Gastroesophageal sphincter (tissue), 4 donors: Measurements from ENCODE around the gene HAO1. TPM values are rescaled to one million over a fixed set of nuclear protein-coding genes. Genes with fewer than 3 reads are reported as not detected.

Experiments
- ATAC-seq: fragments of 150-250 bp; one replicate; pipeline ENCODE4 v1.9.1; 2016; ENCODE audit warnings: mild to moderate bottlenecking, moderate library complexity
- H3K27ac ChIP-seq, 4 donors: fragments of 200-600 bp; sonication (generic) in 3 of 4; 1 replicate in 3 of 4; 2 replicates in 1 of 4; pipeline ENCODE4 v1.5.1; 2016 to 2019
- H3K27me3 ChIP-seq: fragments of 200-600 bp; sonication (generic); one replicate; pipeline ENCODE4 v1.5.1; 2019
- H3K36me3 ChIP-seq, 2 donors: fragments of 200-600 bp; sonication (generic); one replicate each; pipeline ENCODE4 v1.5.1; 2019; ENCODE audit warnings: control low read depth in 1 of 2
- H3K4me1 ChIP-seq, 3 donors: fragments of 200-600 bp; sonication (generic); 1 replicate in 2 of 3; 2 replicates in 1 of 3; pipeline ENCODE4 v1.5.1; 2016 to 2019; ENCODE audit warnings: control low read depth in 2 of 3
- H3K4me3 ChIP-seq, 2 donors: fragments of 200-600 bp; sonication (generic); one replicate each; pipeline ENCODE4 v1.5.1; 2019; ENCODE audit warnings: mild to moderate bottlenecking in 1 of 2, moderate library complexity in 1 of 2
- H3K9me3 ChIP-seq, 3 donors: fragments of 200-600 bp; sonication (generic); one replicate each; pipeline ENCODE4 v1.5.1; 2017 to 2019; ENCODE audit warnings: control low read depth in 2 of 3
- EP300 ChIP-seq: sonication (generic); formaldehyde crosslinking; IDR thresholded peaks from one replicate; pipeline ENCODE4 v1.6.1; 2017; ENCODE audit warnings: antibody characterized with exemption, mild to moderate bottlenecking
- POLR2A ChIP-seq, 2 donors: fragments of 450-650 bp; IDR thresholded peaks; one replicate each; pipeline ENCODE4 v1.6.1; 2017; ENCODE audit warnings: antibody characterized with exemption in 2 of 2, mild to moderate bottlenecking in 2 of 2, moderate library complexity in 1 of 2
- POLR2AphosphoS5 ChIP-seq: sonication (generic); formaldehyde crosslinking; IDR thresholded peaks from one replicate; pipeline ENCODE4 v1.6.1; 2017; ENCODE audit warnings: antibody characterized with exemption
- WGBS, 2 donors: methylation state at CpG; one replicate each; pipeline ENCODE4 v1.1.5; 2018; ENCODE audit warnings: low coverage in 1 of 2; 5-methylcytosine and 5-hydroxymethylcytosine counted together
- total RNA-seq, 4 donors: library from RNA; depleted of rRNA; stranded (reverse); fragments of >200 nt; gene quantifications; one replicate each; pipeline ENCODE4 v1.1.0, GENCODE V29; 2016
- TF ChIP-seq, protein P1 (sequence below), 4 experiments: fragments of 200-600 bp in 2 of 4; fragments of 450-650 bp in 2 of 4; sonication (generic) in 1 of 4; IDR thresholded peaks; one replicate each; pipeline ENCODE4 v1.5.1; 2017 to 2019; ENCODE audit warnings: antibody characterized with exemption in 4 of 4, mild to moderate bottlenecking in 2 of 4, moderate library complexity in 2 of 4

The HAO1 gene
- total RNA-seq, 4 donors from 2014 or later: not detected

DNA sequence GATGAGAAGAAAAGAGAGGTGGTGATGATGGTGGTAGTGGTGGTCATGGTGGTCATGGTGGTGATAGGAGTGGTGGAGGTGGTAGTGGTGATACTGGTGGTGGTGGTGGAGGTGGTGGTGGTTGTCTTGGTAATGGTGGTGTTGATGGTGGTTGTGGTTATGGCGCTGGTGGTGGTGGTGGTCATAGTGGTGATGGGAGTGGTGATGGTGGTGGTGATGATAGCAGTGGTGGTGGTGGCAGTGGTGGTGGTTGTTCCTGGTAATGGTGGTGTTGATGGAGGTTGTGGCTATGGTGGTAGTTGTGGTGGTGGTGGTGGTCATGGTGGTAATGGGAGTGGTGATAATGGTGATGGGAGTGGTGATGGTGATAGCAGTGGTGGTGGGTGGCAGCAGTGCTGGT, 36.8 kb downstream of the HAO1 start:
- no peaks in the 10 kb centered on the region for H3K27me3 ChIP-seq
- H3K27ac ChIP-seq: no peak overlapping the region
- TF ChIP-seq, protein P1, sequence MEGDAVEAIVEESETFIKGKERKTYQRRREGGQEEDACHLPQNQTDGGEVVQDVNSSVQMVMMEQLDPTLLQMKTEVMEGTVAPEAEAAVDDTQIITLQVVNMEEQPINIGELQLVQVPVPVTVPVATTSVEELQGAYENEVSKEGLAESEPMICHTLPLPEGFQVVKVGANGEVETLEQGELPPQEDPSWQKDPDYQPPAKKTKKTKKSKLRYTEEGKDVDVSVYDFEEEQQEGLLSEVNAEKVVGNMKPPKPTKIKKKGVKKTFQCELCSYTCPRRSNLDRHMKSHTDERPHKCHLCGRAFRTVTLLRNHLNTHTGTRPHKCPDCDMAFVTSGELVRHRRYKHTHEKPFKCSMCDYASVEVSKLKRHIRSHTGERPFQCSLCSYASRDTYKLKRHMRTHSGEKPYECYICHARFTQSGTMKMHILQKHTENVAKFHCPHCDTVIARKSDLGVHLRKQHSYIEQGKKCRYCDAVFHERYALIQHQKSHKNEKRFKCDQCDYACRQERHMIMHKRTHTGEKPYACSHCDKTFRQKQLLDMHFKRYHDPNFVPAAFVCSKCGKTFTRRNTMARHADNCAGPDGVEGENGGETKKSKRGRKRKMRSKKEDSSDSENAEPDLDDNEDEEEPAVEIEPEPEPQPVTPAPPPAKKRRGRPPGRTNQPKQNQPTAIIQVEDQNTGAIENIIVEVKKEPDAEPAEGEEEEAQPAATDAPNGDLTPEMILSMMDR (IDR thresholded peaks at IDR 0.05): no peak
- no peak for TF ChIP-seq EP300
- TF ChIP-seq POLR2A (IDR thresholded peaks at IDR 0.05): no peak
- TF ChIP-seq POLR2AphosphoS5: no peak
- H3K36me3 ChIP-seq: no peaks in the 10 kb centered on the region
- WGBS, 2 donors: 14 to 100% methylated on average over 1 of the region's 1 CpG
- H3K4me3 ChIP-seq: no peak overlapping the region
- ATAC-seq: no peak
- H3K4me1 ChIP-seq: no peaks in the 10 kb centered on the region
- H3K9me3 ChIP-seq: no peaks in the 10 kb centered on the region

DNA sequence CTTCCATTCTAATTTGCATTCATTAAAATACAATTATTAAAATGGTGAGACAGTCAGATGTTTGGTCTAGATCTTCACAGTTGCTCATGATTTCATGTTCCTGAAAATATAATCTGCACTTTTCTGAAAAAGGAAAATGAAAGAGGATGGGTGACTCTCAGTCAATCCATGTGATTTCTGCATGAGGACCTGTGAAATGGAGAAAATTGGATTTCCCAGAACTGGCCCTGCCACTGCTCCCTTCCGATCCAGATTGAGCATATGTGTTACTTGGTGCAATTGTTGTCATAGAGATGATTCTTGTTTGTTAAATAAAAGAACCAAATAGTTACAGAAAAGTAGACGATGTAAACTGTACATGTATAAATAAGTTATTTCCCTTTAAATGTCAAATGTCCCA, 37.4 kb downstream of the HAO1 start:
- no peaks in the 10 kb centered on the region for H3K27me3 ChIP-seq
- no peak for ATAC-seq

DNA sequence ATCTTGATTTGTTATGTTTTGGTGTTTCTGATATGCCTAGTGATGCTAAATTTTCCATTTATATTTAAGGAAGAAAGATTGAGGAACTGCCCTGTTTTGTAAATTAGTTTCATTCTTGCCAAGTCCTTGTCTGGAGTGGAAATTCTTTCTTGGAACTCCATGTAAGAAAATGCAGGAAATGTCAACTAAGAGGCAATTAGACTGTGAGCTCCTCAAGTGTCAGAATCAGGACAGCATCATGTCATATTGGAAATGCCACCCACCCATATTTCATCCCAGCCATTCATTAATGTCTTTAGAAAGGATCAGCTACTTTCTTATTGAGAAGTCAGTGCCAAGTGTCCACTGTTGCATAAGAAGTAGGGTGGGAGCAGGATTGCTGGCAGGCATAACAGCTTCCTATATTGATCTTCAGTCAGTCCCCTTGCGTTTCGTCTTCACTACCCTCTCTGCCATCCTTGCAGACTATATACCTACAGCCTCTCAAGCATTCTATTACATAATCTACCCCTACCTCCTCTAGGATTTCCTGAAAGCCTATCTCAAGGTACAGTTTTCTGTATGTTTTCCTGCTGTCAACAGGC, 42.4 kb downstream of the HAO1 start:
- ATAC-seq: no peak
- H3K27ac ChIP-seq: no peak overlapping the region
- no peak overlapping the region for H3K4me3 ChIP-seq
- 61% methylated on average over 2 of the region's 2 CpGs; no CpG with 5 or more reads in 1 of the 2 donors for WGBS, 2 donors
- H3K27me3 ChIP-seq: no peaks in the 10 kb centered on the region
- no peak for TF ChIP-seq POLR2A (IDR thresholded peaks at IDR 0.05)
- TF ChIP-seq POLR2AphosphoS5: no peak
- no peak for TF ChIP-seq EP300
- TF ChIP-seq, protein P1 (IDR thresholded peaks at IDR 0.05): no peak
- no peaks in the 10 kb centered on the region for H3K4me1 ChIP-seq
- H3K36me3 ChIP-seq: no peaks in the 10 kb centered on the region
- no peaks in the 10 kb centered on the region for H3K9me3 ChIP-seq

More for the DNA sequence above, 37.4 kb downstream of the HAO1 start:
- H3K27ac ChIP-seq: no peak overlapping the region
- no peak overlapping the region for H3K4me3 ChIP-seq
- TF ChIP-seq, protein P1 (IDR thresholded peaks at IDR 0.05): no peak
- TF ChIP-seq POLR2AphosphoS5 (no peak), POLR2A (IDR thresholded peaks at IDR 0.05) (no peak), EP300 (no peak)
- 65 to 82% methylated on average over 2 of the region's 2 CpGs for WGBS, 2 donors
- H3K9me3 ChIP-seq: no peaks in the 10 kb centered on the region
- no peaks in the 10 kb centered on the region for H3K4me1 ChIP-seq
- no peaks in the 10 kb centered on the region for H3K36me3 ChIP-seq

DNA sequence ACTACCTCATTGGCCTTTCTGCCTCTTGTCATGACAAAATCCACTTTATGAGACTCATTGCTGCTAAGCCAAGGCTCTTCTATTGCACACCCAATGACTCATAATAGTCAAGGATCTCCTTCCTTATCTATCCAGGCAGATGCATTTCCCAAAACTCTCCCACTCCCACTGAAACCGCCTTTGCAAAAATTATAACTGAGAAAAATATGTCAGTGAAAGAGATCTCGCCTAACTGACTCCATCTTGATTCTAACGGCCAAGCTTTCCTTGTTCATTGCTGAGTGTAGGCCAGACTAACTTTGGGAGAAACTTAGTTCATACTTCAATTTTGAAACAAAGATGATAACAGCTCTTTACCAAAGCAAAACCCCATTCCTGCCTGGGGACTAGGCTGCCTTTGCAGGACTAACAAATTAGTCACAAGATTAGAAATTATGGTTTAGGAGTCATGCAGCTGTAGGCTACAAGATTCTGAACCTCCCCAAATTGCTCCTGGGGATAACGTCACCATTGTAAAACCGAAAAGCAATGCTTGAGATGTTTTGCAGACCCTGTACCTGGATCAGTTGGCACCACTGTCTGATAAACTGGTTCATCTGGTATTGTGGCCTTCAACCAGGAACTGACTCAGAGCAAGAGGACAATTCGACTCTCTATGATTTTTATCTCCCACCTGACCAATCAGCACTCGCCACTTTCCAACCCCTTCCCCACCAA, 47.1 kb downstream of the HAO1 start:
- H3K36me3 ChIP-seq: no peaks in the 10 kb centered on the region
- TF ChIP-seq POLR2AphosphoS5 (no peak), EP300 (no peak), POLR2A (IDR thresholded peaks at IDR 0.05) (no peak)
- TF ChIP-seq, protein P1 (IDR thresholded peaks at IDR 0.05): no peak
- 82 to 93% methylated on average over 6 to 7 of the region's 7 CpGs for WGBS, 2 donors
- H3K4me1 ChIP-seq: no peaks in the 10 kb centered on the region
- no peak overlapping the region for H3K27ac ChIP-seq
- ATAC-seq: no peak
- no peaks in the 10 kb centered on the region for H3K27me3 ChIP-seq
- H3K9me3 ChIP-seq: no peaks in the 10 kb centered on the region
- no peak overlapping the region for H3K4me3 ChIP-seq

DNA sequence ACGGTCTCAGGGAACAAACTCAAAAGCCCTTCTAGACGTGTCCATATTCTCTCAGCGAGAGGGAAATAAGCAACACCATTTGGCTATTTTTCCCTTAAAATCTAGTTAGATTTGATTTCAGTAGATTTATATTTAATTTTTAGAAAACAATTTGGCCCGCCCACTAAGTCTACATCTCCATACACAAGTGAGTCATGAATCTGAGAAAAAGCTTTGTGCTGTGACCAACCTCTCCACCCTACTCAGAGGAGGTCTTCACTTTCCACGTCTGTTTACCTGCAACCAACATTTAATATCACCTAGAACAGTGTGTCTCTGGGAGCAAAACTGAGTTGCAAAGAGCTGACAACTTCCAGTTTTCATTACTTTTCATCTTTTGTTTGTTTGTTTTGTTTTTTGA, 48.6 kb downstream of the HAO1 start:
- no peak overlapping the region for H3K4me3 ChIP-seq
- no peaks in the 10 kb centered on the region for H3K36me3 ChIP-seq
- ATAC-seq: no peak
- H3K27me3 ChIP-seq: no peaks in the 10 kb centered on the region
- H3K27ac ChIP-seq: no peak overlapping the region
- TF ChIP-seq EP300 (no peak), POLR2AphosphoS5 (no peak), POLR2A (IDR thresholded peaks at IDR 0.05) (no peak)
- TF ChIP-seq, protein P1 (IDR thresholded peaks at IDR 0.05): no peak
- 80 to 85% methylated on average over 5 of the region's 5 CpGs for WGBS, 2 donors
- no peaks in the 10 kb centered on the region for H3K9me3 ChIP-seq
- no peaks in the 10 kb centered on the region for H3K4me1 ChIP-seq
